Measurements from ENCODE around the gene STOML1. TPM values are rescaled to one million over a fixed set of nuclear protein-coding genes. Genes with fewer than 3 reads are reported as not detected.

The STOML1 gene
- total RNA-seq, 6 experiments from 2014 or later = 7.2 to 12.7 (median 8.3) TPM

- peaks cover 0 to 39% (median 16%) of the 10 kb centered on the region in 4 donors for H3K36me3 ChIP-seq
Observed at GRCh38 chr15:74022706-74023470, 30.8 kb upstream of the STOML1 start.

GRCh38 chr15:74019734-74020133 lies 27.6 kb upstream of the STOML1 start:
- no peak for TF ChIP-seq POLR2A (IDR thresholded peaks at IDR 0.05)
- no peak for TF ChIP-seq CTCF (IDR thresholded peaks at IDR 0.05)
- DNase-seq = no peak
- no peak overlapping the region for H3K4me3 ChIP-seq
- no peaks in the 10 kb centered on the region for H3K4me1 ChIP-seq
- H3K9me3 ChIP-seq = no peaks in the 10 kb centered on the region
- H3K27me3 ChIP-seq = no peaks in the 10 kb centered on the region
- H3K36me3 ChIP-seq = peaks cover 0 to 16% (median 9%) of the 10 kb centered on the region in 4 donors
- no peak overlapping the region for H3K27ac ChIP-seq
- ATAC-seq = no peak
- intact Hi-C loops (cut with DNase I) = no loop called here
- WGBS (ENCODE audit: insufficient coverage, low coverage, low lambda C conversion rate, missing lambda C conversion rate) = 47% methylated on average over 2 of the region's 2 CpGs

More at GRCh38 chr15:74022706-74023470, 30.8 kb upstream of the STOML1 start:
- WGBS (ENCODE audit: insufficient coverage, low coverage, low lambda C conversion rate, missing lambda C conversion rate) = 94% methylated on average over 25 of the region's 66 CpGs
- Histone ChIP-seq H3K4me3 (no peak overlapping the region), H3K9me3 (no peaks in the 10 kb centered on the region), H3K27me3 (no peaks in the 10 kb centered on the region), H3K27ac (no peak overlapping the region), H3K4me1 (no peaks in the 10 kb centered on the region)
- intact Hi-C loops (cut with DNase I) = no loop called here
- ATAC-seq (no peak), DNase-seq (no peak)
- TF ChIP-seq POLR2A (IDR thresholded peaks at IDR 0.05) (no peak), CTCF (IDR thresholded peaks at IDR 0.05) (no peak)

GRCh38 chr15:74013374-74013894 lies 21.3 kb upstream of the STOML1 start:
- peak overlapping the region in 2 of 3 donors; percentile 7 to 12 for H3K27ac ChIP-seq
- ATAC-seq = peak in 3 of 4 donors; percentile 6 to 34 (median 12)
- intact Hi-C loops (cut with DNase I) = no loop called here

GRCh38 chr15:74011610-74012009 lies 19.5 kb upstream of the STOML1 start:
- Histone ChIP-seq H3K4me1 (peaks cover 2 to 63% (median 28%) of the 10 kb centered on the region in 4 donors), H3K9me3 (no peaks in the 10 kb centered on the region), H3K27ac (peak overlapping the region; percentile 53 to 69 (median 59)), H3K36me3 (no peaks in the 10 kb centered on the region), H3K4me3 (peak overlapping the region in 1 of 3 donors; percentile 10), H3K27me3 (no peaks in the 10 kb centered on the region)
- peak; percentile 83 to 92 (median 86) for ATAC-seq
- DNase-seq = peak; percentile 75 to 88 (median 81)
- intact Hi-C loops (cut with DNase I) = no loop called here
- TF ChIP-seq CTCF (IDR thresholded peaks at IDR 0.05) (no peak), POLR2A (IDR thresholded peaks at IDR 0.05) (peak; percentile 14)
- WGBS (ENCODE audit: insufficient coverage, low coverage, low lambda C conversion rate, missing lambda C conversion rate) = 0% methylated on average over 2 of the region's 2 CpGs

More at GRCh38 chr15:74013374-74013894, 21.3 kb upstream of the STOML1 start:
- Histone ChIP-seq H3K4me1 (peaks cover 0 to 46% (median 20%) of the 10 kb centered on the region in 4 donors), H3K4me3 (no peak overlapping the region), H3K36me3 (no peaks in the 10 kb centered on the region), H3K9me3 (no peaks in the 10 kb centered on the region), H3K27me3 (no peaks in the 10 kb centered on the region)
- DNase-seq = no peak
- TF ChIP-seq POLR2A (IDR thresholded peaks at IDR 0.05) (no peak), CTCF (IDR thresholded peaks at IDR 0.05) (no peak)
- WGBS (ENCODE audit: insufficient coverage, low coverage, low lambda C conversion rate, missing lambda C conversion rate) = 31% methylated on average over 2 of the region's 2 CpGs
